Astrocyte of the cerebellum (primary cell): ENCODE data around the gene RAD52.

Experiments
- DNase-seq: peaks from one replicate; pipeline ENCODE4 v3.0.0-alpha.2; 2011; ENCODE audit warnings: low read depth
- H3K4me3 ChIP-seq: 2 replicates; pipeline ENCODE4 v1.5.1; 2011; ENCODE audit warnings: mild to moderate bottlenecking, low read depth, low read length, moderate library complexity
- in situ Hi-C: cut with HindIII; loops from 2 replicates; pipeline ENCODE4 v1.10.0; 2017; ENCODE audit warnings: low sequenced_read_pairs
- TF ChIP-seq, protein P1 (sequence below): IDR thresholded peaks from 2 replicates; pipeline ENCODE4 v1.5.1; 2012; ENCODE audit warnings: low read length, low read depth, moderate library complexity, mild to moderate bottlenecking; ENCODE audit errors: missing control alignments

Gene RAD52

DNA sequence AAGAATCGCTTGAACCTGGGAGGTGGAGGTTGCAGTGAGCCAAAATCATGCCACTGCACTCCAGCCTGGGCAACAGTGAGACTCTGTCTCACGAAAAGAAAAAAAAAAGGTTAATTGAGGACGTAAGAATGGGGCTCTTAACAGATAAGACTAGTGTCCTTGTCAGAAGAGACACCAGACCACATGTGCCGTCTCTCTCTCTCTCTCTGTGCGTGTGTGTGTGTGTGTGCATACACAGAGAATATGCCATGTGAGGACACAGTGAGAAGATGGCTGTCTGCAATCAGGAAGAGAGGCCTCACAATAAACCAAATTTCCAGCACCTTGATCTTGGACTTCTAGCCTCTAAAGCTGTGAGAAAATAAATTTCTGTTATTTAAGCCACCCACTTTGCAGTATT is 29.9 kb upstream of the RAD52 start:
- TF ChIP-seq, protein P1, sequence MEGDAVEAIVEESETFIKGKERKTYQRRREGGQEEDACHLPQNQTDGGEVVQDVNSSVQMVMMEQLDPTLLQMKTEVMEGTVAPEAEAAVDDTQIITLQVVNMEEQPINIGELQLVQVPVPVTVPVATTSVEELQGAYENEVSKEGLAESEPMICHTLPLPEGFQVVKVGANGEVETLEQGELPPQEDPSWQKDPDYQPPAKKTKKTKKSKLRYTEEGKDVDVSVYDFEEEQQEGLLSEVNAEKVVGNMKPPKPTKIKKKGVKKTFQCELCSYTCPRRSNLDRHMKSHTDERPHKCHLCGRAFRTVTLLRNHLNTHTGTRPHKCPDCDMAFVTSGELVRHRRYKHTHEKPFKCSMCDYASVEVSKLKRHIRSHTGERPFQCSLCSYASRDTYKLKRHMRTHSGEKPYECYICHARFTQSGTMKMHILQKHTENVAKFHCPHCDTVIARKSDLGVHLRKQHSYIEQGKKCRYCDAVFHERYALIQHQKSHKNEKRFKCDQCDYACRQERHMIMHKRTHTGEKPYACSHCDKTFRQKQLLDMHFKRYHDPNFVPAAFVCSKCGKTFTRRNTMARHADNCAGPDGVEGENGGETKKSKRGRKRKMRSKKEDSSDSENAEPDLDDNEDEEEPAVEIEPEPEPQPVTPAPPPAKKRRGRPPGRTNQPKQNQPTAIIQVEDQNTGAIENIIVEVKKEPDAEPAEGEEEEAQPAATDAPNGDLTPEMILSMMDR, result no peak
- H3K4me3 ChIP-seq, result no peak overlapping the region
- in situ Hi-C loops, result no loop called here
- no peak for DNase-seq

DNA sequence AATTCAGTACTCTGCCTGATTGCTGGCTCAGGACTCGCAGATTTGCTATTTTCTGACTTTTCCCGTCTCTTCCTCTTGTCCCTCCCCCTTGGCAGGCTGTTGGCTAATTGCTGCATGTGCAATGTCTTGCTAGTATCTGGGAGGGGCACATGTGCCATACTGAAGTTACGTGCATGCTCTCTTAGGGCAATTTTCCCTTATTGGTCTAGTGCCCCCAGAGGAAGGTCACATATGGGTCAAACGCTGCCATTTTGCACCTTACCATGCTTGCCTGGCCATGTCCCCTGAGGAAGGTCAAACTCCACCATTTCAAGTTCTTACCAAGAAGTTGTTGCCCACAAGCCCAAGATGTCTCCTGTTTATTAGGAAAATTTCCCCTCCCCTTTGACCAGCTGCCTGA is 27.7 kb upstream of the RAD52 start:
- no peak overlapping the region for H3K4me3 ChIP-seq
- in situ Hi-C loops, result no loop called here
- TF ChIP-seq, protein P1, result no peak
- DNase-seq, result no peak

DNA sequence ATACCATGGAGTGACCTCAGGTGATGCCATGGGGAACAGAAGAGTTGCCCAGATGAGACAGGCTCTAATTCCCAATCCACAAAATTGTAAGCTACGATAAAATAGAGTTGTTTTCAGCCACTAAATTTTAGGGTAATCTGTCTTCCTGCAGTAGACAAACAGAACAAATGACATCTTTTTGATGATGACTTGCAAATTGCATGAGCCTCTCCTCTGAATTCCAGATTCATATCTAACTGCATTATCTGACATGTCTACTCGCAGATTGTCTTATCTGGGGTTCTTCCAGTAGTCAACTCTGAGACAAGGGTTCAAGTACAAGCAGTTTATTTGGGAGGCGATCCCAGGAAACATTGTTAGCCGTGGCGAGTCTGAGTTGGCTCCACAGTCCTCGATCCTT is 27.1 kb upstream of the RAD52 start:
- DNase-seq, result no peak
- TF ChIP-seq, protein P1, result no peak
- in situ Hi-C loops, result no loop called here
- H3K4me3 ChIP-seq, result no peak overlapping the region

DNA sequence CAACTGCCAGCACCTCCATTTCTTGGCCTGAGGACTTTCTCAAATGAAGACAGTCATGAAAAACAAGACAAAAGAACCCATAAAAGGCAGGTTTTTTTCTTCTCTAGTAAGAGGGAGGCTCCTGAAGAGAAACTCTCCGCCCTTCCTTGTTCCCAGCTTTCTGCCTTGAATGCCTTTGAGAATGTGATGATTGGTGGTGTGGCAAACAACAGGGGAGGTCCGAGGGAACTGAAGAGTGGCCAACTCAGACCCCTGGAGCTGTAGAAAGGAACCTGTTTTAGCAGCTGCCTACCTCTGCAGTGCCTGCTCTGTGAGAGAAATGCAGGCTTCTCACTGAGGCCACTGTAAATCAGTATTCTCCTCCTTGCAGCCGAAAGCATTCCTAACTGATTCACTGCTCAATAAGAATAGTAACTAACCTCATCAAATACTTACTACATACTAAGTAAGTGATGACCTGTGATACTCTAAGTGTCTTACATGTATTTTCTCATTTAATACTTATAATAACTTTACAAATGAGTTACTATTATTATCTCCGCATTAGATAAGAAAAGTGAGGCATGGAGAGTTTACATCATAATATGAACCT is 24.9 kb upstream of the RAD52 start:
- in situ Hi-C loops, result no loop called here
- H3K4me3 ChIP-seq, result no peak overlapping the region

DNA sequence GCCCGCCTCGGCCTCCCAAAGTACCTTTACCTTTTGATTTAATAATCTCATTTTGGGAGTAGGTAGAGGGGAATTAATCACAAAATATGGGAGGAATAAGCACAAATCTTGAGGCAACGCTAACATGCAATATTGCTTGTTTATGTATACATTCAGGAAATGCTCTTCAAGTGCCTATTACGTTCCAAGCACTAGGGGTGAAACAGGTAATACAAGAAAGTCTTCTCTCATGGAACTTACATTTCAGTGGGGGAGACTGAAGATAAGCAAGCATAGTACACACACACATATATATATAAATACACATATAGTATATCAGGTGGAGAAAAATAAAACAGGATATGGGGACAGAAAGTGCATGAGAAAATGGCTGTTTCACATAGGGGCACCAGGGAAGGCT is 22.5 kb upstream of the RAD52 start:
- DNase-seq, result no peak
- in situ Hi-C loops, result no loop called here
- TF ChIP-seq, protein P1, result no peak
- no peak overlapping the region for H3K4me3 ChIP-seq

More for the DNA sequence above, 24.9 kb upstream of the RAD52 start:
- TF ChIP-seq, protein P1, result no peak
- DNase-seq, result no peak

DNA sequence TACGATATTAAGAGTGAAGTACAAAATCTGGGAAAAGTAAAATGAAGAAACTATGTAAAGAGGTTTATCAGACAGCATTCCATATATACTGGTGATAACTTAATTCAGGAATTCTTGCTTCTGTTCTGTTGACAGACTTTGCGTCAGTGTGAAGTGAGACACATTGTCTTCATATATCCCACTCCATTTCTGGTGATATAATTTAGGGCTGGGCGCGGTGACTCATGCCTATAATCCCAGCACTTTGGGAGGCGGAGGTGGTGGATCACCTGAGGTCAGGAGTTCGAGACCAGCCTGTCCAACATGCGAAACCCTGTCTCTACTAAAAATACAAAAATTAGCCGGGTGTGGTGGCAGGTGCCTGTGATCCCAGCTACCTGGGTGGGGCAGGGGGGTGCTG is 20.3 kb upstream of the RAD52 start:
- no peak overlapping the region for H3K4me3 ChIP-seq
- in situ Hi-C loops, result no loop called here
- no peak for DNase-seq
- TF ChIP-seq, protein P1, result no peak
